Mononuclear cell (primary cell): ENCODE measurements around the gene BLTP3A. TPM values are rescaled to one million over a fixed set of nuclear protein-coding genes. Genes with fewer than 3 reads are reported as not detected.
A peak's percentile ranks its signal among the peaks of the same experiment; 100 is the strongest.
"Not testable (repeated sequence)": the region's sequence is repeated elsewhere in the genome, so short reads cannot be mapped to it uniquely, and the experiment has no call there.

ENCODE experiments used
- H3K27me3 ChIP-seq: 2 replicates; pipeline ENCODE4 v1.6.0; 2011; ENCODE audit warnings: low read length, control low read depth; ENCODE audit not compliant: insufficient read depth
- H3K4me1 ChIP-seq: 2 replicates; pipeline ENCODE4 v1.5.1; 2011; ENCODE audit warnings: mild to moderate bottlenecking, low read length, control low read depth; ENCODE audit not compliant: insufficient read depth
- H3K4me3 ChIP-seq: 2 replicates; pipeline ENCODE4 v1.5.1; 2011; ENCODE audit warnings: mild to moderate bottlenecking, low read length, moderate library complexity
- H3K9me3 ChIP-seq: 2 replicates; pipeline ENCODE4 v1.5.1; 2011; ENCODE audit warnings: low read depth, mild to moderate bottlenecking, control low read depth, low read length
- total RNA-seq: library from RNA; depleted of rRNA; stranded (reverse); fragments of >200 nt; gene quantifications from one replicate; pipeline ENCODE4 v1.2.3, GENCODE V29; 2012

Gene BLTP3A, protein sequence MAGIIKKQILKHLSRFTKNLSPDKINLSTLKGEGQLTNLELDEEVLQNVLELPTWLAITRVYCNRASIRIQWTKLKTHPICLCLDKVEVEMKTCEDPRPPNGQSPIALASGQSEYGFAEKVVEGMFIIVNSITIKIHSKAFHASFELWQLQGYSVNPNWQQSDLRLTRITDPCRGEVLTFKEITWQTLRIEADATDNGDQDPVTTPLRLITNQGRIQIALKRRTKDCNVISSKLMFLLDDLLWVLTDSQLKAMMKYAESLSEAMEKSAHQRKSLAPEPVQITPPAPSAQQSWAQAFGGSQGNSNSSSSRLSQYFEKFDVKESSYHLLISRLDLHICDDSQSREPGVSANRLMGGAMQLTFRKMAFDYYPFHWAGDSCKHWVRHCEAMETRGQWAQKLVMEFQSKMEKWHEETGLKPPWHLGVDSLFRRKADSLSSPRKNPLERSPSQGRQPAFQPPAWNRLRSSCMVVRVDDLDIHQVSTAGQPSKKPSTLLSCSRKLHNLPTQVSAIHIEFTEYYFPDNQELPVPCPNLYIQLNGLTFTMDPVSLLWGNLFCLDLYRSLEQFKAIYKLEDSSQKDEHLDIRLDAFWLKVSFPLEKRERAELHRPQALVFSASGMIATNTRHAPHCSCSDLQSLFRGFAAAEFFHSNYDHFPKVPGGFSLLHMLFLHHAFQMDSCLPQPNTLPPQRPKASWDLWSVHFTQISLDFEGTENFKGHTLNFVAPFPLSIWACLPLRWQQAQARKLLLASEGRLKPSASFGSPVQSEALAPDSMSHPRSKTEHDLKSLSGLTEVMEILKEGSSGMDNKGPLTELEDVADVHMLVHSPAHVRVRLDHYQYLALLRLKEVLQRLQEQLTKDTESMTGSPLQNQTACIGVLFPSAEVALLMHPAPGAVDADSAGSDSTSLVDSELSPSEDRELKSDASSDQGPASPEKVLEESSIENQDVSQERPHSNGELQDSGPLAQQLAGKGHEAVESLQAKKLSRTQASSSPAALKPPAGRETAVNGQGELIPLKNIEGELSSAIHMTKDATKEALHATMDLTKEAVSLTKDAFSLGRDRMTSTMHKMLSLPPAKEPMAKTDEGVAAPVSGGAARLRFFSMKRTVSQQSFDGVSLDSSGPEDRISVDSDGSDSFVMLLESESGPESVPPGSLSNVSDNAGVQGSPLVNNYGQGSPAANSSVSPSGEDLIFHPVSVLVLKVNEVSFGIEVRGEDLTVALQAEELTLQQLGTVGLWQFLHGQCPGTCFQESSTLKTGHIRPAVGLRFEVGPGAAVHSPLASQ (N-terminal part only)
- 10.4 TPM for total RNA-seq

DNA sequence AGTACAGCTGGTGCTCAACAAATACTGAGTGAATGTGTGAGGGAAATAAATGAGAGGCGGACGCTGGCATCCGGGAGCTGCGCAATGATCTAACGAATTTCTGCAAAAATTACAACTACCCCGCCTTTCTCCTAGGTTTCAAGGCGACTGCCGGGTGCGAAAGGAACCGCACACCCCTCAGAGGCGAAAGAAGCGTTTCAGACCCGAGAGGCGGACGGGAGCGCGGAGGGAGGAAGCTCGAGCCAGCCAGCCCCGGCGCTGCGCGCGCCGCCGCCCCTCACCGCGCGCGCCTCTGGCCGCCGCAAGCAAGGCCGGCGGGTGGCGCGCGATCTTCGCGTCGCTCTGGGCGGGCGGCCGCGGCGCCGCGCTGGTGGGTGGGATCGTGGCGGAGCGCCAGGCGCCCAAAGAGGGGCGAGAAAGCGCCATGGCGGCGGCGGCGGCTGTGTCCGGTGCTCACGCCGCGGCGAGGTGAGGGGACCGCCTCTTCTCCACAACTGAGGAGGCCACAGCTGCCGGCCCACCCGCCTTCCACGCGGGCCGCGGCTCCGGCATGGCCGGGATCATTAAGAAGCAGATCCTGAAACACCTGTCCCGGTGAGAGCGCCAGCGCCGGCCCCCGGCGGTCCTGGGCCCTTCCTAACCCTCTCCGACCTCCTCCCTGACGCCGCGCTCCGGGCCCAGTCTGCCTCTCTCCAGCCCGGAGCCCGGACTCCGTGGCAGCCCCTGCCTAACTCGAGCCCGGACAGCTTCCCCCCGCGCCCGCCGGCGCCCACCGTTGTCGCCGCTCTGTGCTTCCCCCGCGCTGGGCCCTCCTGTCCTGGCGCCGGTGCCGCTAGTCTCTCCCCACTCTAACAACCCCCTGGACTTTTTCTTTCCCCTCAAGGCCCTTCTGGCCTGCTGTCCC, at the start of gene BLTP3A:
Gene BLTP3A, plus strand, starts transcription at position 383 of the 904 bp plus-strand sequence. Its CDS starts 168 bp downstream, at position 551.
- Histone ChIP-seq H3K4me3 (peak within 1 kb of the TSS; percentile 75), H3K4me1 (peaks cover 22% of the 10 kb centered on the region), H3K9me3 (no peaks in the 10 kb centered on the region), H3K27me3 (no peaks in the 10 kb centered on the region)

DNA sequence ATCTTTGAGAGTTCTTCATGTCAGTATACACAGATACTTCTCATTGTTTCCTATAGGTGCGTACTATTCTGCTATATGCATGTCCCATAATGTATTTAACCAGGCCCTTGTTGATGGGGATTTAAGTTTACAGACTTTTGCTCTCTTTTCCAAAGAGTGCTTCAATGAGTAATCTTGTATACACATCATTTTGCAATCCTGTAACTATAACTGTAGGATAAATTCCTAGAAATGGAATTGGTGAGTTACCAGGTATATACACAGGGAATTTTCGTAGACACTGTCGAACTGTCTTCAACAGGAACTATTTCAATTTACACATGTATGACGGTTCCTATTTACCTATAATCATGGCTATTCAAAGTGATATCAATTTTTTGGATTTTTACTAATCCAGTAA, 49.8 kb upstream of the BLTP3A start:
- no peak overlapping the region for H3K4me3 ChIP-seq
- no peaks in the 10 kb centered on the region for H3K27me3 ChIP-seq
- H3K4me1 ChIP-seq = no peaks in the 10 kb centered on the region
- H3K9me3 ChIP-seq = no peaks in the 10 kb centered on the region

DNA sequence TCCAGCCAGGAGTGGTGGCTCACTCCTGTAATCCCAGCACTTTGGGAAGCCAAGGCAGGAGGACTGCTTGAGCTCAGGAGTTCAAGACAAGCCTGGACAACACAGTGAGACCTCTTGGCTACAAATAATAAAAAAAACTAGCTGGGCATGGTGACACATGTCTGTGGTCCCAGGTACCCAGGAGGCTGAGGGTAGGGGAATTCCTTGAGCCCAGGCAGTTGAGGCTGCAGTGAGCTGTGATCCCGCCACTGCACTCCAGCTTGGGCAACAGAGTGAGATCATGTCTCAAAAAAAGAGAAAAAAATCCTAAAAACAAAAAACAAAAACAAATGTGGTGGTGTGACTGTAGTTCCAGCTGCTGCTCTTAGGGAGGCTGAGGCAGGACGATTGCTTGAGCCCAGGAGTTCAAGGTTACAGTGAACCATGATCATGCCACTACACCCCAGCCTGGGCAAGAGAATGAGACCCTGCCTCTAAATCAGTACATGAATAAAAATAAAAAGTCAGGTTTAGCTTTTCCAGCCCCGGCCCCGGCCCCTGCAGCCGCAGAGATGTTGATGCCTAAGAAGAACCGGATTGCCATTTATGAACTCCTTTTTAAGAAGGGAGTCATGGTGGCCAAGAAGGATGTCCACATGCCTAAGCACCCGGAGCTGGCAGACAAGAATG, 48.1 kb upstream of the BLTP3A start:
- no peaks in the 10 kb centered on the region for H3K4me1 ChIP-seq
- H3K4me3 ChIP-seq = no peak overlapping the region
- H3K27me3 ChIP-seq = no peaks in the 10 kb centered on the region
- H3K9me3 ChIP-seq = no peaks in the 10 kb centered on the region

DNA sequence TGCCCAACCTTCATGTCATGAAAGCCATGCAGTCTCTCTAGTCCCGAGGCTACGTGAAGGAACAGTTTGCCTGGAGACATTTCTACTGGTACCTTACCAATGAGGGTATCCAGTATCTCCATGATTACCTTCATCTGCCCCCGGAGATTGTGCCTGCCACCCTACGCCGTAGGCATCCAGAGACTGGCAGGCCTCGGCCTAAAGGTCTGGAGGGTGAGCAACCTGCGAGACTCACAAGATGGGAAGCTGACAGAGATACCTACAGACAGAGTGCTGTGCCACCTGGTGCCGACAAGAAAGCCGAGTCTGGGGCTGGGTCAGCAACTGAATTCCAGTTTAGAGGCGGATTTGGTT, 47.6 kb upstream of the BLTP3A start:
- not testable (repeated sequence) for H3K4me3 ChIP-seq, H3K9me3 ChIP-seq, H3K4me1 ChIP-seq, H3K27me3 ChIP-seq

DNA sequence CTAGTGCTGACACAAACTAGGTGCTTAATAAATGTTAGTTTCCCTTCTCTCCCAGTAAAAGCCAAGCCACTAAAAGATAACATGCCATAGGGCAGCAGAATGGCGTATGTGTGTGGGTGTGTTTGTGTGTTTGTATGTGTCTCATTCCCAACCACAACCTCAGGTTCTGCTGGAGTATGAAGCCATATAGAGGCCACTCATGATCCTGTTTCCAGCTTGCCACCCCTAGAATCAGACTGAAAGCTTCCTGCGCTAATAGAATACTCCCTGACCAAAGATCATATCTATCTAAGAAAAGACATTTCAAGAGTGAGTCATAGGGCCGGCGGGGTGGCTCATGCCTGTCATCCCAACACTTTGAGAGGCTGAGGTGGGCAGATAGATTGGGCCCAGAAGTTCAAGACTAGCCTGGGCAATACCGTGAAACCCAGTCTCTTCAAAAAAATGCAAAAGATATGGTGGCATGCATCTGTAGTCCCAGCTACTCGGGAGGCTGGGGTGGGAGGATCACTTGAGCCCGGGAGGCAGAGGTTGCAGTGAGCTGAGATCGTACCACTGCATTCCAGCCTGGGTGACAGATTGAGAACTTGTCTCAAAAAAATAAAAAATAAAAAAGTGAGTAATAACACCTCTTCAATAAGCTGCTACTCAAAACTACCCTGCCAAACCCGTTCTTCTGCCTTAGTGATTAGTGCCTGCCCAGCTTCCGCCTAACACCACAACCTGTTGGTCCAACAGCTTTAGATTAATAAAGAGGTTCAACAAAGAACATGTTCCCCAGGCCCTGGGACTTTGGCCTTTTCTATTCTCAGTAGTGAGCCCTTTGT, 46.4 kb upstream of the BLTP3A start:
- H3K27me3 ChIP-seq = no peaks in the 10 kb centered on the region
- H3K4me3 ChIP-seq = no peak overlapping the region
- H3K9me3 ChIP-seq = no peaks in the 10 kb centered on the region
- no peaks in the 10 kb centered on the region for H3K4me1 ChIP-seq

DNA sequence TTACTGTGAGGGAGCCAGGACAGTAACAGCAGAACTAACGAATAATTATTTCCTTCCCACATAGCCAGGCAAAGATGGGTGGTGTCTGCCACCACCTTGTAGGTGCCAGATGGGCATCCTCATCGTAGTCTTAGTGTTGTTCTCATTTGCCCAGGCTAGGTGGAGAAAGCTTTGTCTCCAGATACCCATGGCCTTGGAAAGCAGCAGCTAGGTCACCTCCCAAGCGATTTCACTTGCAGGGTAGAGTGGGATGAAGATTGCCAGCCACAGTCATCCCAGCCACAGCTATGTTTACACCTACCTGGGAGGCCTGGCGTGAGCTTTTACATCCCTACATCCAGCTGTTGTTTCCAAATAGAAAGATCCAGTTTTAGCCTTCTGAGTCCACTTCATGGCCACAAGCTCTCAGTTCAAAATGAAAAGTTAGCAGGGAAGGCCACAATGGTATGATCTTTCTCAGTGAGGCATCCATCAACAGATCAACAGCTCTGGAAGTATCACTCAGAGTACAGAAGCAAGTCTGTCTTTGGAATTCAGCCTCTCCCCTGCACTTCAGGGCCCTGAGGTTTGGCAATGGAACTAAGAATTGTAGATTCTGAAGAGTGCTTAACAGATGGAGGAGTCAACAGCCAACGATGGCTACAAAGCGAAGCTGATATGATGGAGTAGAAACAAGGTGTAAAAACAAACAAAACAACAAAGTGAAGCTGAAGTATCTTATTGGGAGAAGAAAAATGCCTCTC, 45.6 kb upstream of the BLTP3A start:
- no peaks in the 10 kb centered on the region for H3K27me3 ChIP-seq
- no peaks in the 10 kb centered on the region for H3K9me3 ChIP-seq
- H3K4me1 ChIP-seq = no peaks in the 10 kb centered on the region
- H3K4me3 ChIP-seq = no peak overlapping the region

DNA sequence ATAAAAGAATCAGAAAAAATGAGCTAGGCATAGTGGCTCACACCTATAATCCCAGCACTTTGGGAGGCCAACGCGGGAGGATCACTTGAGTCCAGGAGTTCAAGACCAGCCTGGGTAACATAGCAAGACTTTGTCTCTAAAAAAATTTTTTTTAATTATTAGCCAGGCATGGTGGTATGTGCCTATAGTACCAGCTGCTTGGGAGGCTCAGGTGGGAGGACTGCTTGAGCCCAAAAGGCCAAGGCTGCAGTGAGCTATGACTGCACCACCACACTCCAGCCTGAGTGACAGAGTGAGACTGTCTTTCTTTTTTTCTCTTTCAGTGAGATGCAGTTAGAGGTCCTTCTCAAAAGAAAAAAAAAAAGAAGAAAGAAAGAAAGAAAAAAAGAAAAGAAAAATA, 43.1 kb upstream of the BLTP3A start:
- no peak overlapping the region for H3K4me3 ChIP-seq
- H3K27me3 ChIP-seq = no peaks in the 10 kb centered on the region
- peaks cover 6% of the 10 kb centered on the region for H3K4me1 ChIP-seq
- no peaks in the 10 kb centered on the region for H3K9me3 ChIP-seq

DNA sequence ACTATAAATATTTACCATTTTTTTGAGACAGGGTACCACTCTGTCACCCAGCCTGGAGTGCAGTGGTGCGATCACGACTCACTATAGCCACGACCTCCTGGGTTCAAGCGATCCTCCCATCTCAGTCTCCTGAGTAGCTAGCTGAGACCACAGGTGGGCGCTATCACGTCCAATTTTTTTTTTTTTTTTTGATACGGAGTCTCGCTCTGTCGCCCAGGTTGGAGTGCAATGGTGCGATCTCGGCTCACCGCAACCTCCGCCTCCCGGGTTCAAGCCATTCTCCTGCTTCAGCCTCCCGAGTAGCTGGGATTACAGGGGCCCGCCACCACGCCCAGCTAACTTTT, 35.4 kb upstream of the BLTP3A start:
- H3K9me3 ChIP-seq, H3K27me3 ChIP-seq: not testable (repeated sequence)
- peaks cover 26% of the 10 kb centered on the region for H3K4me1 ChIP-seq
- peak overlapping the region; percentile 83 for H3K4me3 ChIP-seq

DNA sequence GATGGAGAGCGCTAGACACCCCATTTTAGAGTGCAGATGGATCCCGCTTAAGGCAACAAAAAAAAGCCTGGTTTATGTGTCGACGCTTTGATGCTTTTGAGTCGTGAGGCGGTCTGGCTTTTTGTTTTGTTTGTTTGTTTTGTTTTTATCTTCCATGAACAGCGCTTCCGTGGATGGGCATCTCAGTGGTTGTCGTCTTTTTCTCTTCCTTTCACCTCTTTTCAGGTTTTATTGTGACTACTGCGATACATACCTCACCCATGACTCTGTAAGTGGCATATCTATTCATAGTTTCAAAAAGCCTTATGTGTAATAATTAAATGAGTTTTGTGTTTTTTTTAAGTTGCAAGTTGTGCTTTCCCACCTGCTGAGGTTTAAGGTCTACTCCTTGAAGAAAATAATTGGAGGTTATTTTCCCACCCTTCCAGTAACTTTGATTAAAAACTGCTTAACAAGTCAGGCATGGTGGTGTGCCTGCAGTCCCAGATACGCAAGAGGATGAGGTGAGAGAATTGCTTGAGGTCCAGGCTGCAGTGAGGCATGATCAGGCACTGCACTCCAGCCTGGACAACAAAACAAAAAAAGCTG, 34.1 kb upstream of the BLTP3A start:
- H3K9me3 ChIP-seq = no peaks in the 10 kb centered on the region
- peak overlapping the region; percentile 83 for H3K4me3 ChIP-seq
- H3K27me3 ChIP-seq = no peaks in the 10 kb centered on the region
- peaks cover 23% of the 10 kb centered on the region for H3K4me1 ChIP-seq

DNA sequence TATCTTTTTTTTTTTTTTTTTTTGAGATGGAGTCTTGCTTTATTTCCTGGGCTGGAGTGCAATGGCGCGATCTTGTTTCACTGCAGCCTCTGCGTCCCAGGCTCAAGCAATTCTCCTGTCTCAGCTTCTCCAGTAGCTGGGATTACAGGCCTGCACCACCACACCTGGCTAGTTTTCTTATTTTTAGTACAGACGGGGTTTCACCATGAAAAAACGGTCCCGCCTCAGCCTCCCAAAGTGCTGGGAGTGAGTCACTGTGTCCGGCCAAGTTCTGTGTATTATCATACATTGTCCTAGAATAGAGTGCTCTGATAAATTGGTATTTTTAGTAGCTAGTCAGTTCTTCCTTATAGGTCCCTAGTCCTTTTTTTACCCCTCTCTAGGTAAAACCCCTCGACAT, 31.8 kb upstream of the BLTP3A start:
- Histone ChIP-seq H3K4me1 (peaks cover 20% of the 10 kb centered on the region), H3K4me3 (no peak overlapping the region), H3K9me3 (no peaks in the 10 kb centered on the region), H3K27me3 (no peaks in the 10 kb centered on the region)

DNA sequence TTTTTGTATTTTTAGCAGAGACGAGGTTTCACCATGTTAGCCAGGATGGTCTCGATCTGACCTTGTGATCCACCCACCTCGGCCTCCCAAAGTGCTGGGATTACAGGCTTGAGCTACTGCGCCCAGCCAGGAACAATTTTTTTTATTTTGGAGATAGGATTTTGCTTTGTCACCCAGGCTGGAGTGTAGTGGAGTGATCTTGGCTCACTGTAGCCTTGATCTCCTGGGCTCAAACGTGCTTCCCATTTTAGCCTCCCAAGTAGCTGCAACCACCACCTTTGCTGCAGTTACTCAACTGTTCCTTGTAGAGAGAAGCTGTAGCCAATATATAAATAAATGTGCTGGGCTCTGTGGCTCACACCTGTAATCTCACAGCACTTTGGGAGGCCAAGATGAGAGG, 30.2 kb upstream of the BLTP3A start:
- not testable (repeated sequence) for H3K4me3 ChIP-seq, H3K9me3 ChIP-seq, H3K27me3 ChIP-seq
- peaks cover 11% of the 10 kb centered on the region for H3K4me1 ChIP-seq

DNA sequence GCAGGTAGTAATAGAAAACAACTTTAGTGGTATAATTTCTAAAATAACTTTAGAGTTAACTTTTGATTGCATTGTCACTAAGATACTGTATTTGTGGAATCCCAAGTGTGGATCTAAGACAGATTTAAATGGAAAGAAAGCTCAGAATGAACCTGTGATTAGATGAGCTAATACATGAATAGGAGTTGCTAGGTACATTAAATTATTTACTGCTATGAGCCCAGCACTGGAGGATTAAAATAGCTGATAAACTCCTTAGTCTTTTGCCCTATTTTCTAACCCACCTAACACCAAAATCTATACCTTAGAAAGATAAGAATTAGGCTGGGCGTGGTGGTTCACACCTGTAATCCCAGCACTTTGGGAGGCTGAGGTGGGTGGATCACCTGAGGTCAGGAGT, 23.7 kb upstream of the BLTP3A start:
- Histone ChIP-seq H3K9me3 (no peaks in the 10 kb centered on the region), H3K4me3 (no peak overlapping the region), H3K4me1 (no peaks in the 10 kb centered on the region), H3K27me3 (no peaks in the 10 kb centered on the region)
